Heart left ventricle (tissue), 13 donors: ENCODE results near the gene NBAS.

Source experiments
- CTCF ChIP-seq, 12 donors: fragments of 200-600 bp; sonication (generic) in 4 of 12; IDR thresholded peaks; one replicate each; pipeline versions ENCODE4 v1.5.0 to v1.8.0; 2018 to 2022; ENCODE audit warnings: antibody characterized with exemption in 12 of 12, mild to moderate bottlenecking in 5 of 12
- POLR2A ChIP-seq, 2 donors: fragments of 450-650 bp; IDR thresholded peaks; one replicate each; pipeline ENCODE4 v1.6.1; 2017; ENCODE audit warnings: antibody characterized with exemption in 2 of 2, mild to moderate bottlenecking in 2 of 2, moderate library complexity in 2 of 2
- donor health status: ischemic (EF 13 %, LVEDD 7.1; RV severe dilation, severe dysfunction).
- donor health status: DM: no; HTN: yes; CAD: no.
- donor health status: DM: no; HTN: no; CAD: no.
- donor health status: ischemic (EF 25% LVEDD 6.9; RV normal size, moderate dysfunction).
- donor health status: ischemic (EF 25% LVEDD 5.7; RV mildly dilated, moderate dysfunction).
- donor health status: ischemic (EF 35%, LVEDD 5.7; RV mildly dilated, moderate dysfunction).
- donor health status: nonischemic (EF 11% LVEDD 7.7; RV severe dilation, severe dysfunction).
- donor health status: DM: yes; HTN: yes; CAD: no.
- donor health status: PGD.
- donor health status: ischemic (EF 29% LVEDD 5.4; RV normal size, mild dysfunction).
- donor health status: nonischemic (EF 23%, LVEDD 6.1; RV moderate dilation, normal function).

GRCh38 chr2:15271941-15272542 is 289.1 kb downstream of the NBAS start:
- TF ChIP-seq CTCF (IDR thresholded peaks at IDR 0.05) (no peak), POLR2A (IDR thresholded peaks at IDR 0.05) (no peak)
